ENCODE results near the gene DCXR. TPM values are rescaled to one million over a fixed set of nuclear protein-coding genes. Genes with fewer than 3 reads are reported as not detected.

Gene DCXR
- total and polyA plus RNA-seq, 2 of the 13 experiments (the other 11 are each of a cell fraction or from before 2014, with no cell fraction given), result 287 to 311 TPM

DNA sequence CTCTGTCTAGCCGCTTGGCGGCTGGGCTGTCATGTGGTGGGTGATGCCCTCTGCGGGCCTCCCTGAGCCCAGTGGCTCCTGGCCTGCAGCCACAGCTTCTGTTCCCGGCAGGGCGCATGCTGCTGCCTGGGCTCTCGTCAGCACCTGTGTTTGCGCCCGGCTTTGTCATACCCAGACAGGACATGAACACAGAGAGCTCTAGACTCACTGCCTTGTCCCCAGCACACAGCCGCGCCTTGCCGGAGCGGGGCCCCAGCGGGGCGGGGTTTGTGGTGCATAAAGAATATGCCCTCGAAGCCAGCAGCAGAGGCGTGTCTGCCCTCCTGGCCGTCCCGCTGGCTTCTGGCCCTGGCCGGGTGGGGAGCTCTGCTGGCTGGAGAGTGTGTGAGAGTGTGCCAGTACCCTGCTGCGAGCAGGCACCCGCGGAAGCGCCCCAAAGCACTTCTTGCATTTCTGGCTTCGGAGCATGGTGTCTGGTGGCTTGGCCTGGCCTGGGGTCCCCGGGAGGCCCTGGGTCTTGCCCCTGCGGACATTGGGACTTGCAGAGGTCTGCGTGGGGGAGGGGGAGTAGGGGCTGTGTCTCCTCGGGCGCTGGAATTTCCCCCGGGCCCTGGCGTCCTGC lies 45.7 kb downstream of the DCXR start (continued):
- 0 out of 2 replicates have a peak, but pooled peaks have one; percentile 27 for TF ChIP-seq ZNF564 (CRISPR knock-in tag; IDR thresholded peaks at IDR 0.05)
- peak; percentile 62; the same call in 1 of the 2 replicates for TF ChIP-seq ZNF749 (CRISPR knock-in tag; IDR thresholded peaks at IDR 0.05; ENCODE audit: borderline replicate concordance)
- TF ChIP-seq RORA (CRISPR knock-in tag; IDR thresholded peaks at IDR 0.05), result peak; percentile 95; the same call in 1 of the 2 replicates
- TF ChIP-seq, protein P1, sequence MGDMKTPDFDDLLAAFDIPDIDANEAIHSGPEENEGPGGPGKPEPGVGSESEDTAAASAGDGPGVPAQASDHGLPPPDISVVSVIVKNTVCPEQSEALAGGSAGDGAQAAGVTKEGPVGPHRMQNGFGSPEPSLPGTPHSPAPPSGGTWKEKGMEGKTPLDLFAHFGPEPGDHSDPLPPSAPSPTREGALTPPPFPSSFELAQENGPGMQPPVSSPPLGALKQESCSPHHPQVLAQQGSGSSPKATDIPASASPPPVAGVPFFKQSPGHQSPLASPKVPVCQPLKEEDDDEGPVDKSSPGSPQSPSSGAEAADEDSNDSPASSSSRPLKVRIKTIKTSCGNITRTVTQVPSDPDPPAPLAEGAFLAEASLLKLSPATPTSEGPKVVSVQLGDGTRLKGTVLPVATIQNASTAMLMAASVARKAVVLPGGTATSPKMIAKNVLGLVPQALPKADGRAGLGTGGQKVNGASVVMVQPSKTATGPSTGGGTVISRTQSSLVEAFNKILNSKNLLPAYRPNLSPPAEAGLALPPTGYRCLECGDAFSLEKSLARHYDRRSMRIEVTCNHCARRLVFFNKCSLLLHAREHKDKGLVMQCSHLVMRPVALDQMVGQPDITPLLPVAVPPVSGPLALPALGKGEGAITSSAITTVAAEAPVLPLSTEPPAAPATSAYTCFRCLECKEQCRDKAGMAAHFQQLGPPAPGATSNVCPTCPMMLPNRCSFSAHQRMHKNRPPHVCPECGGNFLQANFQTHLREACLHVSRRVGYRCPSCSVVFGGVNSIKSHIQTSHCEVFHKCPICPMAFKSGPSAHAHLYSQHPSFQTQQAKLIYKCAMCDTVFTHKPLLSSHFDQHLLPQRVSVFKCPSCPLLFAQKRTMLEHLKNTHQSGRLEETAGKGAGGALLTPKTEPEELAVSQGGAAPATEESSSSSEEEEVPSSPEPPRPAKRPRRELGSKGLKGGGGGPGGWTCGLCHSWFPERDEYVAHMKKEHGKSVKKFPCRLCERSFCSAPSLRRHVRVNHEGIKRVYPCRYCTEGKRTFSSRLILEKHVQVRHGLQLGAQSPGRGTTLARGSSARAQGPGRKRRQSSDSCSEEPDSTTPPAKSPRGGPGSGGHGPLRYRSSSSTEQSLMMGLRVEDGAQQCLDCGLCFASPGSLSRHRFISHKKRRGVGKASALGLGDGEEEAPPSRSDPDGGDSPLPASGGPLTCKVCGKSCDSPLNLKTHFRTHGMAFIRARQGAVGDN (CRISPR knock-in tag; IDR thresholded peaks at IDR 0.05), result peak; percentile 90
- peak; percentile 41 for TF ChIP-seq ZFP36L2 (CRISPR knock-in tag; IDR thresholded peaks at IDR 0.05)
- TF ChIP-seq RARG (CRISPR knock-in tag; IDR thresholded peaks at IDR 0.05; ENCODE audit: low read depth), result no peak
- peak; percentile 83 for TF ChIP-seq FOXK1 (CRISPR knock-in tag; IDR thresholded peaks at IDR 0.05; ENCODE audit: borderline replicate concordance, low read depth)
- TF ChIP-seq, protein P2, sequence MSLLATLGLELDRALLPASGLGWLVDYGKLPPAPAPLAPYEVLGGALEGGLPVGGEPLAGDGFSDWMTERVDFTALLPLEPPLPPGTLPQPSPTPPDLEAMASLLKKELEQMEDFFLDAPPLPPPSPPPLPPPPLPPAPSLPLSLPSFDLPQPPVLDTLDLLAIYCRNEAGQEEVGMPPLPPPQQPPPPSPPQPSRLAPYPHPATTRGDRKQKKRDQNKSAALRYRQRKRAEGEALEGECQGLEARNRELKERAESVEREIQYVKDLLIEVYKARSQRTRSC (CRISPR knock-in tag; IDR thresholded peaks at IDR 0.05; ENCODE audit: low read depth), result no peak; the same call in 1 of the 2 replicates
- TF ChIP-seq TGIF2 (CRISPR knock-in tag; IDR thresholded peaks at IDR 0.05), result peak; percentile 72; the same call in 1 of the 2 replicates
- TF ChIP-seq BRD4 (CRISPR knock-in tag; IDR thresholded peaks at IDR 0.05), result no peak; the same call in 1 of the 2 replicates
- TF ChIP-seq, protein P3, sequence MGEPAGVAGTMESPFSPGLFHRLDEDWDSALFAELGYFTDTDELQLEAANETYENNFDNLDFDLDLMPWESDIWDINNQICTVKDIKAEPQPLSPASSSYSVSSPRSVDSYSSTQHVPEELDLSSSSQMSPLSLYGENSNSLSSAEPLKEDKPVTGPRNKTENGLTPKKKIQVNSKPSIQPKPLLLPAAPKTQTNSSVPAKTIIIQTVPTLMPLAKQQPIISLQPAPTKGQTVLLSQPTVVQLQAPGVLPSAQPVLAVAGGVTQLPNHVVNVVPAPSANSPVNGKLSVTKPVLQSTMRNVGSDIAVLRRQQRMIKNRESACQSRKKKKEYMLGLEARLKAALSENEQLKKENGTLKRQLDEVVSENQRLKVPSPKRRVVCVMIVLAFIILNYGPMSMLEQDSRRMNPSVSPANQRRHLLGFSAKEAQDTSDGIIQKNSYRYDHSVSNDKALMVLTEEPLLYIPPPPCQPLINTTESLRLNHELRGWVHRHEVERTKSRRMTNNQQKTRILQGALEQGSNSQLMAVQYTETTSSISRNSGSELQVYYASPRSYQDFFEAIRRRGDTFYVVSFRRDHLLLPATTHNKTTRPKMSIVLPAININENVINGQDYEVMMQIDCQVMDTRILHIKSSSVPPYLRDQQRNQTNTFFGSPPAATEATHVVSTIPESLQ (CRISPR knock-in tag; conservative IDR thresholded peaks at IDR 0.05), result no peak
- TF ChIP-seq ZNF501 (CRISPR knock-in tag; IDR thresholded peaks at IDR 0.05), result peak; percentile 29; the same call in 1 of the 2 replicates
- TF ChIP-seq PPARG (CRISPR knock-in tag; conservative IDR thresholded peaks at IDR 0.05), result peak; percentile 70; the same call in 1 of the 2 replicates
- no peak for TF ChIP-seq LCORL (IDR thresholded peaks at IDR 0.05)
- peak; percentile 76 for TF ChIP-seq LCORL (CRISPR knock-in tag; IDR thresholded peaks at IDR 0.05)
